ENCODE data around the gene VPS54.
"Not testable (repeated sequence)": the region's sequence is repeated elsewhere in the genome, so short reads cannot be mapped to it uniquely, and the experiment has no call there.

VPS54 gene

DNA sequence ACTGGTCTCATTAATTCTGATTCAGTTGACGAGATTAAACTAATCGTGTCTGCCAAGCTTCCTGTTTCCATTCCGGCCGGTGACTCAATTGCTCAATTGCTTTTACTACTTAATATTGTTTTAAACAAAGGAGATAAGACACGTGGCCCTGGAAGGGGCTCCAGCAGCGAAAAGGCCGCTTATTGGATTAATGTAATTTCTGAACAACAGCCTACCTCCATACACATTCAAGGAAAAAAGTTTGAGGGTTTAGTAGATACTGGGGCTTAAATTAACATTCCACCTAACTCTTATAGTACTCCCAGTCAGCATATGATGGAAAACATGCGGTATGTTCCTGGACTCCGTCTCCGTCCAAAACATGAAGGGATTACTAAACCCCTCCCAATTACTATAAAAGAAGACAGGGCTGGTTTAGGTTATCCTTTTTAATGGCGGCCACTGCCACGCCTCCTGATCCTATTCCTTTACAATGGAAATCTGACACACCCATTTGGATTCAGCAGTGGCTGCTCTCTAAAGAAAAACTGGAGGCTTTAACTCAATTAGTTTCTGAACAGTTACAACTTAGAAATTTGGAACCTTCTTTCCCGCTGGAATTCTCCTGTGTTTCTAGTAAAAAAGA, 27.1 kb downstream of the VPS54 start:
- Mint-ChIP-seq H3K9me3 (peaks cover 8% of the 10 kb centered on the region), H3K36me3 (peaks cover 28% of the 10 kb centered on the region), H3K27me3 (no peaks in the 10 kb centered on the region), H3K4me3 (no peak overlapping the region), H3K27ac (no peak overlapping the region), H3K4me1 (peaks cover 6% of the 10 kb centered on the region)
- ATAC-seq (ENCODE audit: low read depth) (no peak), DNase-seq (ENCODE audit: low spot score in 2 of 2) (no peak)

DNA sequence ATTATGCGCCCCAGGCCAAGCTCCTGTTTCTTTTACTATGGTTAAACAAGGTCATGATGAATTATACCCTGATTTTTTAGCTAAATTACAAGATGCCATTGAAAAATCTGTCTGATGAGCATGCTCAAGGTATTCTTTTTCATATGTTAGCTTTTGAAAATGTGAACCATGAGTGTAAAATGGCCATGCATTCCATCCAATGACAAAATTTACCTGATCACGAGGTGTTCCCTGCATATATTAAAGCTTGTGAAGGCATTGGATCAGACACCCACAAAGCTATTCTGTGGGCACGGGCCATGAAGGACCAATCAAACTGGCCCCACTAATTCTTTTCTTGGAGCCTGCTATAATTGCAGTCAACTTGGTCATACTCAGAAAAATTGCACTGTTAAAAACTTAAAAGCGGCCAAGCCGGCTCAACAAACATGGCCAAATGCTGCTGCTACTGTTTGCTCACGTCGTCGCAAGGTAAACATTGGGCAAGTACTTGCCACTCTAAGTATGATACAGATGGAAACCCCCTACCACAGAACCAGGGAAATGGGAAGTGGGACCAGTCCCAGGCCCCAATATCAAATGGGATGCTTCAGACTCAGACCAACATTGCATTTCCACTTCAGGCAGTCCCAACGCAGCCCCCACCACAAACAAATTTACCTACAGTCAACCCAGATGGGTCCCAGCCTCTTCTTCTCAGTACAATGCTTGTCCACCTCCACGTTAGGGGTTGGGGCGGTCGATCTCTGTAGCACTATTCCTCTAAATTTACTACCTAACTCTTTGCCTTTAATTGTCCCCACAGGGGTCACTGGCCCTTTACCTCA, 27.8 kb downstream of the VPS54 start:
- H3K27me3 Mint-ChIP-seq; ATAC-seq (ENCODE audit: low read depth): not testable (repeated sequence)

DNA sequence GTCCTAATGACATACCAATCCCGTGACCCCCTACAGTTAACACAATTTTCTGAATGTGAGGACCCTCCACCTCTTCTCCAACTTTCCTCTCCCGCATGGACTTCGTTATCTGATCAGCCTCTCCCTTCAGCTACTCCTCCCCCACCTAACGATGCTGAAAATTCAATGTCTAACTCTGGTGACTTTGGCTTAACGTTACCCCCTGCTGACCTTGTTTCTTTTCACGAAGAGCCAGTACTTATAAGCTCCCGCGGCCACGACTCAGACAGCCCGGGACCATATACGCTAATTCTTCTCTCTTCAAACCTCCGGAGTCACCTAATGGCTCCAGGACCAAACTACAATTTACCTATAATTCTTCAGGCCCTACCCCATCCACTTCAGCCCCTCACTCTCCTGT, 29.2 kb downstream of the VPS54 start:
- H3K36me3 Mint-ChIP-seq: peaks cover 20% of the 10 kb centered on the region
- H3K9me3 Mint-ChIP-seq: peaks cover 7% of the 10 kb centered on the region
- ATAC-seq (ENCODE audit: low read depth): no peak
- peaks cover 8% of the 10 kb centered on the region for H3K4me1 Mint-ChIP-seq
- H3K27me3 Mint-ChIP-seq: no peaks in the 10 kb centered on the region
- no peak for DNase-seq (ENCODE audit: low spot score in 2 of 2)
- H3K27ac Mint-ChIP-seq: no peak overlapping the region
- no peak overlapping the region for H3K4me3 Mint-ChIP-seq

More for the DNA sequence above, 27.8 kb downstream of the VPS54 start:
- H3K27ac Mint-ChIP-seq; DNase-seq (ENCODE audit: low spot score in 2 of 2); H3K4me3 Mint-ChIP-seq; H3K9me3 Mint-ChIP-seq; H3K4me1 Mint-ChIP-seq: not testable (repeated sequence)
- peaks cover 23% of the 10 kb centered on the region for H3K36me3 Mint-ChIP-seq

DNA sequence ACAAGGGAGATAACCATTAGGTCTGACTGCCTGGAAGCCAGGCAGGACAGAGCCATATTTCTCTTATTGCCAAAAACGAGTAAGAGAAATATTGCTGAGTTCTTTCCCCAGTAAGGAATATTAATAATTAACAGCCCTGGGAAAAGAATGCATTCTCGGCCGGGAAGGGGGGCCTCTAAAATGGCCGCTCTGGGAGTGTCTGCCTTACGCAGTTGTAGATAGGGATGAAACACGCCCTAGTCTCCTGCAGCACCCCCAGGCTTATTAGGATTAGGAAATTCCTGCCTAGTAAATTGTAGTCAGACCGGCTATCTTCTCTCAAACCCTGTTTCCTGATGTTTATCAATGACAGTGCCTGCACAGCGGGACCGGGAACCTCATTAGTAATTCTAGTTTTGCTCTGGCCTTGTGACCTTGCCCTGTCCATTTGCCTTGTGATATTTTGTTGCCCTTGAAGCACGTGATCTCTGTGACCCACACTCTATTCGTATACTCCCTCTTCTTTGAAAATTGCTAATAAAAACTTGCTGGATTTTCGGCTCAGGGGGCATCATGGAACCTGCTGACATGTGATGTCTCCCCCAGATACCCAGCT, 30.3 kb downstream of the VPS54 start:
- H3K9me3 Mint-ChIP-seq; H3K27me3 Mint-ChIP-seq; H3K27ac Mint-ChIP-seq; H3K4me3 Mint-ChIP-seq; ATAC-seq (ENCODE audit: low read depth); DNase-seq (ENCODE audit: low spot score in 2 of 2); H3K4me1 Mint-ChIP-seq: not testable (repeated sequence)
- peaks cover 16% of the 10 kb centered on the region for H3K36me3 Mint-ChIP-seq

DNA sequence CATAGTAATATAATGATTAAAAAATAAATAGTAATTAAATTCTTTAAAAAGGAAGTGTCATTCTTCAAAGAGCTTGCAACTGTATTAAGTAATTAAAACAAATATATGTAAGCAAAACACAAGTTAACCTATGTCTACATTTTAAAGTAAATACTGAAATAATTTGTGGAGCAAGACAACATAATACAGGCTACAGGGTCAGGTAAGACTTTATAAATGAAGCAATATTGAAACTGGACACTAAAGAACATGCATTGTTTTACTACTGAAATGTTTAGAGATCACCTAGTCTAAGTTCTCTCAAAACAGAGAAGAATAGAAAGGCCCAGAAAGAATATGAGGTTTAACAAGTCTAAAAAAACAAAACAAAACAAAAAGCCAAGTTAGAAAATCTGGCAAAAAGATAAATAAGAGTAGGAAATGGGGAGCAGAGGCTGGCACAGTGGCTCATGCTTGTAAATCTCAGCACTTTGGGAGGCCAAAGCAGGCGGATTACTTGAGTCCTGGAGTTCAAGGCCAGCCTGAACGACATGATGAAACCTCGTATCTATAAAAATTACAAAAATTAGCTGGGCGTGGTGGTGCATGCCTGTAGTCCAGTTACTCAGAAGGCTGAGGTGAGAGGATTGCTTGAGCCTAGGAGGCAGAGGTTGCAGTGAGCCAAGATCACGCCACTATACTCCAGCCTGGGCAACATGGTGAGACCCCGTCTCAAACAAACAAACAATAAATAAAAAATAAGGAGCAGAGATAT, 34.4 kb downstream of the VPS54 start:
- H3K36me3 Mint-ChIP-seq: peaks cover 14% of the 10 kb centered on the region
- H3K27me3 Mint-ChIP-seq: no peaks in the 10 kb centered on the region
- peaks cover 2% of the 10 kb centered on the region for H3K9me3 Mint-ChIP-seq
- H3K4me1 Mint-ChIP-seq: peaks cover 2% of the 10 kb centered on the region
- no peak for ATAC-seq (ENCODE audit: low read depth)
- DNase-seq (ENCODE audit: low spot score in 2 of 2): no peak
- H3K27ac Mint-ChIP-seq: no peak overlapping the region
- H3K4me3 Mint-ChIP-seq: no peak overlapping the region

DNA sequence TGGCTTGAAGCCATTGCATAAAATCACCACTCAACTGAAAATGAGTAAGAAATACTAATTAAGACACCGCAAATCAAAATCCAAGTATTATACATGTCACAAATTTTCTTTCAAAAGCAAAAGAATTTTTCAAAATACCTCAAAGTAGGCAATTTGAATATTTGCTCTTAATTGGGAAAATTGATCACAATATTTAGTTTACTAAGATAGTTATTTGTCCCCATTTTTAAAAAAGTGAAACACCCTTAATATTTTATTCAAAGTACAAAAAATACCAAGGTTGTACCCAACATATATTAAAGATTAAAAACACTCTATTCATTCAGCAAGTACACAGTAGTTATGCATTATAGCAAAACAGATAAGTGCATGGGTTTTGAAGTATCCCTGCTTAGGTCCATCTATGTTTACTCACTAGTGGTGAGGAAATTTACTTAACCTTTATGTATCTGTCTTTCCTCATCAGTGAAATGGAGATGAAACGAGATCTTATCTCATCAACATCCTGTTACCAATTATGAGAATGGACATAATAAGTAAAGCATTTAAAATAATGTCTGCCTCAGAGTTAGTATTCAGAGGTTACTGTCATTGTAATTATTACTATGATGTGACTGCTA, 35.1 kb downstream of the VPS54 start:
- H3K27me3 Mint-ChIP-seq: no peaks in the 10 kb centered on the region

DNA sequence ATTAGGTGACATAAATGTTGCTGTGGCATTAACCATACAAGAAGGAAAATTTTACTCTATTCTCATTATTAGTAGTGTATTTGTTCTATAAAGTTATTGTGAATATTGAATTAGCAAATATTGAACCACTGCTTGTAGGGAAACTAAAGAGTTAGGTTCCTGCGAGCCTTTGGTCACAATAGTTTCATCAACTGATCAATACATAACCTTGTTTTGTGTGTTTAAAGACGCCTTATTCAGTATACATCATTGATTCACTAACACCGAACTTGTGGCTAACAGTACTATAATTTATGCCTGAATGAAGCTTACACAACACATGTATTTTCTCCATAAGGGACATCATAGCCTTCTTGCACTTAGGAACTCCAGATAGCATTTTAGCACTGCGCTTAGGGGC, 36.9 kb downstream of the VPS54 start:
- peaks cover 13% of the 10 kb centered on the region for H3K36me3 Mint-ChIP-seq
- H3K9me3 Mint-ChIP-seq: no peaks in the 10 kb centered on the region
- peaks cover 2% of the 10 kb centered on the region for H3K4me1 Mint-ChIP-seq
- no peaks in the 10 kb centered on the region for H3K27me3 Mint-ChIP-seq
- H3K4me3 Mint-ChIP-seq: no peak overlapping the region
- no peak for DNase-seq (ENCODE audit: low spot score in 2 of 2)
- ATAC-seq (ENCODE audit: low read depth): no peak
- H3K27ac Mint-ChIP-seq: no peak overlapping the region

More for the DNA sequence above, 35.1 kb downstream of the VPS54 start:
- Mint-ChIP-seq H3K27ac (no peak overlapping the region), H3K4me3 (no peak overlapping the region), H3K4me1 (peaks cover 2% of the 10 kb centered on the region), H3K36me3 (peaks cover 11% of the 10 kb centered on the region), H3K9me3 (no peaks in the 10 kb centered on the region)
- no peak for DNase-seq (ENCODE audit: low spot score in 2 of 2)
- ATAC-seq (ENCODE audit: low read depth): no peak

DNA sequence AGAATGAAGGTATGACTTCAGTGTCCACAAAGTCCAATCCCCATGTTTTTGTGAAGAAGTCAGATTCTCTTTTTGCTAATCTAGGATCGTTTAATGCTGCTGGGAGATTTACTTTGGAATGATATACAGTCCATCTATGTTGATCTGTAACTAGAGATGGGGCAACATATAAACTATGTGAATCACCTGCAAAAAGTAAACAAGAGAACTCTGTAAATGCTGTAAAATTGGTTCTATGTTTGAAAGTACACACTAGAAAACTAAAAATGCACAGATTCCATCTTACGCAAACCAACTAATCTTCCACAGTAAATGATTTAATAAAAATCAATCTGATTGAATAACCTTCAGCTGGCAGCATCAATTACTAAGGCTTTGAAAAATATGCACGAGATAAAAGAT, 37.5 kb downstream of the VPS54 start:
- H3K27ac Mint-ChIP-seq: no peak overlapping the region
- peaks cover 16% of the 10 kb centered on the region for H3K36me3 Mint-ChIP-seq
- H3K27me3 Mint-ChIP-seq: no peaks in the 10 kb centered on the region
- DNase-seq (ENCODE audit: low spot score in 2 of 2) (no peak), ATAC-seq (ENCODE audit: low read depth) (no peak)
- no peak overlapping the region for H3K4me3 Mint-ChIP-seq
- no peaks in the 10 kb centered on the region for H3K9me3 Mint-ChIP-seq
- H3K4me1 Mint-ChIP-seq: peaks cover 2% of the 10 kb centered on the region

DNA sequence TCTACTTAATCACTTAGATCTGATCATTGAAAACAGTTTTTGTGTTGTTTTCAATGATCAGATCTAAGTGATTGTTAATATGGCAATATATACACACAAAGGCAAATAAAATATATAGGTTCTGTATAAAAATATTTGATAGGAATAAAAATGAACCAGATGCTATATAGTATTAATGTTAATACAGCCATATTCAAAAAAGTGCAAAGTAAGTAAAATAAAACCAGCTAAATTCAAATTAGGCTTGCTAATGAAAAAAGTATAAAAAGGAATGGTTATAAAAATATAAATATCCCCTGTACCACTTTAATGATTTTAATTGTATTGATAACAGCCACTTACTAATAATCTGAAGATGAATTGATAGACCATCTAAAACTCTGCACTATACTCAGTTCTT, 38.4 kb downstream of the VPS54 start:
- H3K27ac Mint-ChIP-seq: no peak overlapping the region
- H3K4me1 Mint-ChIP-seq: no peaks in the 10 kb centered on the region
- no peak overlapping the region for H3K4me3 Mint-ChIP-seq
- ATAC-seq (ENCODE audit: low read depth) (no peak), DNase-seq (ENCODE audit: low spot score in 2 of 2) (no peak)
- H3K36me3 Mint-ChIP-seq: peaks cover 16% of the 10 kb centered on the region
- no peaks in the 10 kb centered on the region for H3K27me3 Mint-ChIP-seq
- H3K9me3 Mint-ChIP-seq: no peaks in the 10 kb centered on the region

DNA sequence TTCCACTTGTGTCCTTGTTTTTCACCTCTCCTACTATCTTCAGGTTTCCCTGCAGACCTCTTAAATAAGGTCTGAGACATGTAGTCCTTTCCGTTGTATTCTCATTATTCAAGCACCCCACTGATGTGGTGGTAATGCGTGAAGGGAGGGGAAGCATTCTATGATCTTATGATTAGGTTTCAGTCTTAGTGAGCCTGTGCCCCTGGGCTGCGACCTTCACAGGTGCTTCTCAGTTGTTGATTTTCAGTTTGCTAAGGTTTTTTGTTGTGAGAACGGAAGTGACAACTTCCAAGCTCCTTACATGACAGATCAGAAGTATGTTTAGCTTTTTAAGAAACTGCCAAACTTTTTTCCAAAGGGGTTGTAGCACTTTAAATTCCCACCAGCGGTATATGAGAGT, 41.3 kb downstream of the VPS54 start:
- H3K27ac Mint-ChIP-seq: no peak overlapping the region
- peaks cover 23% of the 10 kb centered on the region for H3K36me3 Mint-ChIP-seq
- H3K4me3 Mint-ChIP-seq: no peak overlapping the region

DNA sequence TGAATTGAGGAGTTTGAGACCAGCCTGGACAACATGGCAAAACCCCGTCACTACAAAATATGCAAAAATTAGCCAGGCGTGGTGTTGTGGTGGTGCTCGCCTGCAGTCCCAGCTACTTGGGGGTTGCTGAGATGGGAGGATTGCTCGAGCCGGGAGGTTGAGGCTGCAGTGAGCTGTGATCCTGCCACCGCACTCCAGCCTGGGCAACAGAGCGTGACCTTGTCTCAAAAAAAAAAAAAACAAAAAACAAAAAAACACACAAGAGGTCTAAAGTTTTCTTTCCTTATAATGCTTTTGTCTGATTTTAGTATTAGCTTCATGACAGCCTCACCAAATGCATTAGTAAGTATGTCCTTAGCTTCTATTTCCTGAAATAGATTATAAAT, 43.1 kb downstream of the VPS54 start:
- H3K27me3 Mint-ChIP-seq: no peaks in the 10 kb centered on the region
- H3K4me3 Mint-ChIP-seq: no peak overlapping the region
- H3K9me3 Mint-ChIP-seq: no peaks in the 10 kb centered on the region
- no peaks in the 10 kb centered on the region for H3K4me1 Mint-ChIP-seq
- peaks cover 22% of the 10 kb centered on the region for H3K36me3 Mint-ChIP-seq
- H3K27ac Mint-ChIP-seq: no peak overlapping the region
- no peak for ATAC-seq (ENCODE audit: low read depth)
- no peak for DNase-seq (ENCODE audit: low spot score in 2 of 2)

More for the DNA sequence above, 41.3 kb downstream of the VPS54 start:
- Mint-ChIP-seq H3K27me3 (no peaks in the 10 kb centered on the region), H3K9me3 (no peaks in the 10 kb centered on the region), H3K4me1 (no peaks in the 10 kb centered on the region)
- ATAC-seq (ENCODE audit: low read depth) (no peak), DNase-seq (ENCODE audit: low spot score in 2 of 2) (no peak)

DNA sequence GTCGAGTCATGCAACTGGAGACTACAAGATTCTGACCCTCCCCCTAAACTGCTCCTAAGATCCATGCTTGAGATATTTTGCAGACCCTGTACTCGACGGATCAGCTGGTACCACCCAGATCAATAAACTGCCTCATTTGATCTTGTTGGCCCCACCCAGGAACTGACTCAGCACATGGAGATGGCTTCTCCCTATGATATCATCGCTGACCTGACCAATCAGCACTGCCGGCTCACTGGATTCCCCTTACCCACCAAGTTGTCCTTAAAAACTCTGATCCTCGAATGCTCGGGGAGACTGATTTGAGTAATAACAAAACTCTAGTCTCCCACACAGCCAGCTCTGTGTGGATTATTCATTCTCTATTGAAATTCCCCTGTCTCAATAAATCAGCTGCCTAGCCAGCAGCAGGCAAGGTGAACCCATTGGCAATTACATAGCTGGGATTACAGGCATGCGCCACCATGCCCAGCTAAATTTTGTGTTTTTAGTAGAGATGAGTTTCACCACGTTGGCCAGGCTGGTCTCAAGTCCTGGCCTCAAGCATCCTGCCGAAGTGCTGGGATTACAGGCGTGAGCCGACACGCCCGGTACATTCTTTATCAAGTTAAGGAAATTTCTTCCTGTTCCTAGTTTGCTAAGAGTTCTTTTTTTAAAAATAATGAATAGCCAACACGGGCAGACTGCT, 43.6 kb downstream of the VPS54 start:
- no peaks in the 10 kb centered on the region for H3K27me3 Mint-ChIP-seq
- no peak overlapping the region for H3K27ac Mint-ChIP-seq
- ATAC-seq (ENCODE audit: low read depth): no peak
- H3K36me3 Mint-ChIP-seq: peaks cover 22% of the 10 kb centered on the region
- no peaks in the 10 kb centered on the region for H3K4me1 Mint-ChIP-seq
- H3K9me3 Mint-ChIP-seq: no peaks in the 10 kb centered on the region
- H3K4me3 Mint-ChIP-seq: no peak overlapping the region
- no peak for DNase-seq (ENCODE audit: low spot score in 2 of 2)

DNA sequence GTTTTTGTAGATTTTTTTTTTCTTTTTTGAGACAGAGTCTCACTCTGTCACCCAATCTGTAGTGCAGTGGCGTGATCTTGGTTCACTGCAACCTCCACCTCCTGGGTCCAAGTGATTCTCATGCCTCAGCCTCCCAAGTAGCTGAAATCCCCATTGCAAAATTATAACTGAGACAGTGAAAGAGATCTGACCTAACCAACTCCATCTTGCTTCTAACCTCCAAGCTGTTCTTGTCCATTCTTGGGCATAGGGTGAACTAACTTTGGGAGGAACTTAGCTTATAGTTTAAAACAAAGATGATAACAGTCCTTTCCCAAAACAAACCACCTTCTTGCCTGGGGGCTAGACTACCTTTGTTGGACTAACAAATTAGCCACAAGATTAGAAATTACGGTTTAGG, 44.2 kb downstream of the VPS54 start:
- H3K9me3 Mint-ChIP-seq; H3K27ac Mint-ChIP-seq; H3K4me1 Mint-ChIP-seq; DNase-seq (ENCODE audit: low spot score in 2 of 2); ATAC-seq (ENCODE audit: low read depth); H3K27me3 Mint-ChIP-seq; H3K4me3 Mint-ChIP-seq: not testable (repeated sequence)
- peaks cover 20% of the 10 kb centered on the region for H3K36me3 Mint-ChIP-seq

Data from memory B cell (primary cell).